Measurements from ENCODE around the gene KCP.

The KCP gene

GRCh38 chr7:128931965-128932861, 21.7 kb upstream of the KCP start:
- Histone ChIP-seq H3K4me3 (ENCODE audit: severe bottlenecking) (no peak overlapping the region), H3K27ac (ENCODE audit: poor library complexity, severe bottlenecking) (no peak overlapping the region), H3K27me3 (ENCODE audit: insufficient read depth, poor library complexity, severe bottlenecking) (no peaks in the 10 kb centered on the region), H3K9me3 (ENCODE audit: severe bottlenecking) (no peaks in the 10 kb centered on the region), H3K4me1 (ENCODE audit: insufficient read depth, poor library complexity, severe bottlenecking) (no peaks in the 10 kb centered on the region), H3K36me3 (ENCODE audit: low read depth) (no peaks in the 10 kb centered on the region)
- DNase-seq (ENCODE audit: low spot score) (peak; percentile 56), ATAC-seq (ENCODE audit: low read depth) (no peak)
- TF ChIP-seq, protein P1, sequence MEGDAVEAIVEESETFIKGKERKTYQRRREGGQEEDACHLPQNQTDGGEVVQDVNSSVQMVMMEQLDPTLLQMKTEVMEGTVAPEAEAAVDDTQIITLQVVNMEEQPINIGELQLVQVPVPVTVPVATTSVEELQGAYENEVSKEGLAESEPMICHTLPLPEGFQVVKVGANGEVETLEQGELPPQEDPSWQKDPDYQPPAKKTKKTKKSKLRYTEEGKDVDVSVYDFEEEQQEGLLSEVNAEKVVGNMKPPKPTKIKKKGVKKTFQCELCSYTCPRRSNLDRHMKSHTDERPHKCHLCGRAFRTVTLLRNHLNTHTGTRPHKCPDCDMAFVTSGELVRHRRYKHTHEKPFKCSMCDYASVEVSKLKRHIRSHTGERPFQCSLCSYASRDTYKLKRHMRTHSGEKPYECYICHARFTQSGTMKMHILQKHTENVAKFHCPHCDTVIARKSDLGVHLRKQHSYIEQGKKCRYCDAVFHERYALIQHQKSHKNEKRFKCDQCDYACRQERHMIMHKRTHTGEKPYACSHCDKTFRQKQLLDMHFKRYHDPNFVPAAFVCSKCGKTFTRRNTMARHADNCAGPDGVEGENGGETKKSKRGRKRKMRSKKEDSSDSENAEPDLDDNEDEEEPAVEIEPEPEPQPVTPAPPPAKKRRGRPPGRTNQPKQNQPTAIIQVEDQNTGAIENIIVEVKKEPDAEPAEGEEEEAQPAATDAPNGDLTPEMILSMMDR (IDR thresholded peaks at IDR 0.05; ENCODE audit: poor library complexity, severe bottlenecking), result no peak

DNA sequence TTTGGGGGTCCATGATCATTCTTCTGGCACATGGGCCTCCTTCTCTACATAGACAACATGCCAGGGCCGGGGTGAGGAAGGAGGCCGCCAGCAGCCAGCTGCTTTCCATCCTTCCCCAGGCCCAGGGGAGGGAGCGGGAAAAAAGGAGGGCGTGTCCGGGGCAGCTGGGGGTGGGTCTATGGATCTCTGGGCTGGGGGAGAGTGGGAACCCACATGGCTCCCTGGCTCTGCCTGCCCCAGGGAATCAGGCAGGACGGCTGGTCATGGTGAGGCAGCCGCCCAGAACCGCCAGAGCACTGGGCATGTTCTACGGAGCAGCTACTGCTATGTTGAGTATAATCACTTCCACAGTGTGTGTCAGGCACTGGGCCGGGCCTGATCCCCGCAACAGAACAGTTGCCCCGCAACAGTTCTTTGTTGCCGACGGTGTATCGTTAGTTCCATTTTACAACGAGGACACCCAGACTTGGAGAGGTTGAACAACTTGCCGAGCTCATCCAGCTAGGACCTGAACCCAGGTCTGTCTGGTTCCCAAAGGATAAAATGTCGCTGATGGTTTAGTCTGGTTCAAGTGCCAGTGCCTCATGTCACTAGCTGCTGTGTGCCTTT, 20.8 kb upstream of the KCP start:
- Histone ChIP-seq H3K27ac (ENCODE audit: poor library complexity, severe bottlenecking) (no peak overlapping the region), H3K36me3 (ENCODE audit: low read depth) (no peaks in the 10 kb centered on the region), H3K4me1 (ENCODE audit: insufficient read depth, poor library complexity, severe bottlenecking) (no peaks in the 10 kb centered on the region), H3K4me3 (ENCODE audit: severe bottlenecking) (no peak overlapping the region), H3K9me3 (ENCODE audit: severe bottlenecking) (no peaks in the 10 kb centered on the region), H3K27me3 (ENCODE audit: insufficient read depth, poor library complexity, severe bottlenecking) (no peaks in the 10 kb centered on the region)
- ATAC-seq (ENCODE audit: low read depth), result no peak
- TF ChIP-seq, protein P1 (IDR thresholded peaks at IDR 0.05; ENCODE audit: poor library complexity, severe bottlenecking), result no peak
- no peak for DNase-seq (ENCODE audit: low spot score)

DNA sequence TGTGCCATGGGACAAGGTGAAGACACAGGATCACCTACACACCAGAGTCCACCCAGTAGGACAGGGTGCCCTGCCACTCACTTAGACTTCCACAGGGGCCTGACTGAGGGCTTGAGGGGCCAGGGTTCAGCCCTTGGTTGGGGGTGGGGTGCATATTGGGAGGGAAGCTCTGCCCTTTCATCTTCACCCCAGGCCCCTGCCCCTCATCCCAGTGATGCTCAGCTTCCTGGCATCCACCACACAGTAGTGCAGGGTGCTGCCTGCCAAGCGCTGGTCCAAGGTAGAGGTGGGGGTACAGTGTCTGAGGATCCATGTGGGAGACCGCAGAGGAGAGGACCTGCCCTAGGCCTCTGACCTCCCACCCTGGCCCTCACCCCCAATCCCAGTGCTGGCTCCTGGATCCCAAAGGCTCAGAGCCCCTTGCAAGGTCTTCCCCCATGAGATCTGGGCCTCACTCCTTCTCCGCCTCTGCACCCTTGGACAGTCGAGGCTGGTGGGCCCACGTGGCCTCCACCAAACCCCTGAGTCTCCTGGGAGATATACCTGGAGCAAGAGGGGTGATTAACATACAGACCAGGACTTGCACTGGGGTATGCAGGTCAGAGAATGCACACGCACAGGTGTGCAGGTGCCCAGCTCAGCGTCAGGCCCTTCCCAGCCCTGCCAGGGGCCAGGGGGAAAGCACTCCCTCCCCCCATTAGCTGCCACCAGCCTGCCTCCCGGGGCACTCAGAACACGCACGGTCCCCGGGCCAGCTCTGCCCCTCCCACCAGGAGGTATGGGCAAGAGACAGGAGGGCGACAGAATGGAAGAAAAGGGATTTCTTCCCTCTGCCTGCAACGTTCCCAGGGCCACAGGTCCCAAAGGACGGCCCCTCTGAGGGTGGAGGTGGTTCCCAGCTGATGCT, 18.6 kb upstream of the KCP start:
- TF ChIP-seq, protein P1 (IDR thresholded peaks at IDR 0.05; ENCODE audit: poor library complexity, severe bottlenecking), result no peak
- Histone ChIP-seq H3K4me1 (ENCODE audit: insufficient read depth, poor library complexity, severe bottlenecking) (no peaks in the 10 kb centered on the region), H3K4me3 (ENCODE audit: severe bottlenecking) (no peak overlapping the region), H3K27me3 (ENCODE audit: insufficient read depth, poor library complexity, severe bottlenecking) (peaks cover 6% of the 10 kb centered on the region), H3K27ac (ENCODE audit: poor library complexity, severe bottlenecking) (no peak overlapping the region), H3K9me3 (ENCODE audit: severe bottlenecking) (no peaks in the 10 kb centered on the region), H3K36me3 (ENCODE audit: low read depth) (no peaks in the 10 kb centered on the region)
- peak; percentile 41 for DNase-seq (ENCODE audit: low spot score)
- ATAC-seq (ENCODE audit: low read depth), result no peak

DNA sequence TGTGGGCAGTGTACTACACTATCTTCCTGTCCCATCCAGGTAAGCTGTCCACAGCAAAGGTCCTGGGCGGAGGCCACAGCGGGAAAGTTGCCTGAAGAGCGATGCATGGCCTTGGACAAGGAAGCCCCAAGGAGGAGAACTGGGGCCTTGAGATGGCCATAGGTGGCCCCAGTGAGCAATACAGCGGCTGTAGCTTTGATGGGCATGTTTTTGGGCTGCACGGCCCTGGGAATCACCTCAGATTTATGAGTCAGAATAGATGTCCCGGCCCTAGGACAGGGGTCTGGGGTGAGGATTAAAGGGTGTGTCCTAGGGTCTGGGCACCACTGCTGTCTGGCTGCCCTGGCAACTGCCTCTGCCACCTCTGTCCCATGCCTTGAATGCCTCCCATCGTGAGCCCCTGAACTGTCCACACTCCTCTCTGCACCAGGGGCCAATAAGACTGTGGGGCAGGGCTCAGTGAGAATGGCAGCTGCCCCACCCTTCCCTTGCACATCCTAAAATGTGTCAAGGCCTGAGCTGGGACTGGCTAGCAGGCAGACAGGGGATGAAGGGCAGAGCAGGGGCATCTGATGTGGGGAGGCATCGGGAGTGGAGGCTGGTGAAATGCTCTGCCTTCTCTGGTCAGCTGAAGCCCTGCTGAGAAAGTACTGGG, 17.8 kb upstream of the KCP start:
- Histone ChIP-seq H3K4me1 (ENCODE audit: insufficient read depth, poor library complexity, severe bottlenecking) (no peaks in the 10 kb centered on the region), H3K27ac (ENCODE audit: poor library complexity, severe bottlenecking) (no peak overlapping the region), H3K9me3 (ENCODE audit: severe bottlenecking) (no peaks in the 10 kb centered on the region), H3K27me3 (ENCODE audit: insufficient read depth, poor library complexity, severe bottlenecking) (peaks cover 6% of the 10 kb centered on the region), H3K36me3 (ENCODE audit: low read depth) (no peaks in the 10 kb centered on the region), H3K4me3 (ENCODE audit: severe bottlenecking) (no peak overlapping the region)
- TF ChIP-seq, protein P1 (IDR thresholded peaks at IDR 0.05; ENCODE audit: poor library complexity, severe bottlenecking), result no peak
- DNase-seq (ENCODE audit: low spot score), result peak; percentile 20
- ATAC-seq (ENCODE audit: low read depth), result no peak
